ENCODE data around the gene BCLAF1. TPM values are rescaled to one million over a fixed set of nuclear protein-coding genes. Genes with fewer than 3 reads are reported as not detected.
A peak's percentile ranks its signal among the peaks of the same experiment; 100 is the strongest.
"Not testable (repeated sequence)": the region's sequence is repeated elsewhere in the genome, so short reads cannot be mapped to it uniquely, and the experiment has no call there.

Gene BCLAF1
- polyA plus RNA-seq, 6 donors from 2014 or later = 73.9 to 180 (median 138) TPM

- ATAC-seq (ENCODE audit: low read depth in 2 of 2) = no peak
- no peaks in the 10 kb centered on the region for H3K4me1 Mint-ChIP-seq
Observed at GRCh38 chr6:136323431-136324112, 33.9 kb upstream of the BCLAF1 start.

GRCh38 chr6:136319732-136320131, 30.1 kb upstream of the BCLAF1 start:
- Mint-ChIP-seq H3K27ac (no peak overlapping the region), H3K4me1 (no peaks in the 10 kb centered on the region)
- no peak for ATAC-seq (ENCODE audit: low read depth in 2 of 2)

More at GRCh38 chr6:136323431-136324112, 33.9 kb upstream of the BCLAF1 start:
- H3K27me3 Mint-ChIP-seq = peaks cover 0 to 3% (median 0%) of the 10 kb centered on the region in 3 donors
- no peak overlapping the region for H3K4me3 Mint-ChIP-seq
- DNase-seq = no peak
- H3K27ac Mint-ChIP-seq = peak overlapping the region in 1 of 6 donors; percentile 8
- no peaks in the 10 kb centered on the region for H3K36me3 Mint-ChIP-seq
- H3K9me3 Mint-ChIP-seq = no peaks in the 10 kb centered on the region

GRCh38 chr6:136318676-136319075, 29.0 kb upstream of the BCLAF1 start:
- H3K9me3 Mint-ChIP-seq = no peaks in the 10 kb centered on the region
- H3K36me3 Mint-ChIP-seq = no peaks in the 10 kb centered on the region
- H3K27ac Mint-ChIP-seq = no peak overlapping the region

More at GRCh38 chr6:136319732-136320131, 30.1 kb upstream of the BCLAF1 start:
- DNase-seq = peak; percentile 3
- no peak overlapping the region for H3K4me3 Mint-ChIP-seq
- no peaks in the 10 kb centered on the region for H3K9me3 Mint-ChIP-seq
- no peaks in the 10 kb centered on the region for H3K36me3 Mint-ChIP-seq
- H3K27me3 Mint-ChIP-seq = peaks cover 0 to 3% (median 0%) of the 10 kb centered on the region in 3 donors

GRCh38 chr6:136317971-136318370, 28.3 kb upstream of the BCLAF1 start:
- no peak overlapping the region for H3K4me3 Mint-ChIP-seq
- peaks cover 0 to 6% (median 0%) of the 10 kb centered on the region in 3 donors for H3K27me3 Mint-ChIP-seq
- DNase-seq = no peak
- H3K36me3 Mint-ChIP-seq = no peaks in the 10 kb centered on the region
- no peaks in the 10 kb centered on the region for H3K9me3 Mint-ChIP-seq
- ATAC-seq (ENCODE audit: low read depth in 2 of 2) = no peak
- no peaks in the 10 kb centered on the region for H3K4me1 Mint-ChIP-seq
- H3K27ac Mint-ChIP-seq = peak overlapping the region in 1 of 6 donors; percentile 15

More at GRCh38 chr6:136318676-136319075, 29.0 kb upstream of the BCLAF1 start:
- Mint-ChIP-seq H3K27me3 (peaks cover 0 to 2% (median 0%) of the 10 kb centered on the region in 3 donors), H3K4me1 (no peaks in the 10 kb centered on the region), H3K4me3 (no peak overlapping the region)
- ATAC-seq (ENCODE audit: low read depth in 2 of 2) (no peak), DNase-seq (no peak)

- DNase-seq (peak; percentile 44), ATAC-seq (ENCODE audit: low read depth in 2 of 2) (peak; percentile 73 to 76)
- H3K4me3 Mint-ChIP-seq = no peak overlapping the region
- peak overlapping the region in 2 of 6 donors; percentile 17 to 77 for H3K27ac Mint-ChIP-seq
- no peaks in the 10 kb centered on the region for H3K4me1 Mint-ChIP-seq
- no peaks in the 10 kb centered on the region for H3K9me3 Mint-ChIP-seq
- H3K36me3 Mint-ChIP-seq = no peaks in the 10 kb centered on the region
- H3K27me3 Mint-ChIP-seq = peaks cover 0 to 8% (median 0%) of the 10 kb centered on the region in 3 donors
Observed at GRCh38 chr6:136317021-136317694, 27.5 kb upstream of the BCLAF1 start.

GRCh38 chr6:136315594-136315993, 25.9 kb upstream of the BCLAF1 start:
- DNase-seq (no peak), ATAC-seq (ENCODE audit: low read depth in 2 of 2) (no peak)
- Mint-ChIP-seq H3K4me1 (no peaks in the 10 kb centered on the region), H3K9me3 (no peaks in the 10 kb centered on the region), H3K36me3 (no peaks in the 10 kb centered on the region), H3K4me3 (no peak overlapping the region), H3K27me3 (peaks cover 0 to 8% (median 0%) of the 10 kb centered on the region in 3 donors), H3K27ac (no peak overlapping the region)

GRCh38 chr6:136312975-136313374, 23.3 kb upstream of the BCLAF1 start:
- H3K4me3 Mint-ChIP-seq = no peak overlapping the region
- ATAC-seq (ENCODE audit: low read depth in 2 of 2) (no peak), DNase-seq (no peak)
- peaks cover 0 to 8% (median 0%) of the 10 kb centered on the region in 3 donors for H3K27me3 Mint-ChIP-seq
- H3K27ac Mint-ChIP-seq = peak overlapping the region in 1 of 6 donors; percentile 12
- H3K4me1 Mint-ChIP-seq = no peaks in the 10 kb centered on the region
- H3K36me3 Mint-ChIP-seq = no peaks in the 10 kb centered on the region
- no peaks in the 10 kb centered on the region for H3K9me3 Mint-ChIP-seq

GRCh38 chr6:136309729-136310311, 20.2 kb upstream of the BCLAF1 start:
- no peak for ATAC-seq (ENCODE audit: low read depth in 2 of 2)
- Mint-ChIP-seq H3K36me3 (no peaks in the 10 kb centered on the region), H3K27me3 (peaks cover 0 to 8% (median 0%) of the 10 kb centered on the region in 3 donors), H3K4me3 (no peak overlapping the region), H3K9me3 (no peaks in the 10 kb centered on the region), H3K27ac (no peak overlapping the region), H3K4me1 (no peaks in the 10 kb centered on the region)
- no peak for DNase-seq

GRCh38 chr6:136309171-136309570, 19.5 kb upstream of the BCLAF1 start:
- peaks cover 0 to 8% (median 0%) of the 10 kb centered on the region in 3 donors for H3K27me3 Mint-ChIP-seq
- ATAC-seq (ENCODE audit: low read depth in 2 of 2) (no peak), DNase-seq (no peak)
- H3K9me3 Mint-ChIP-seq = no peaks in the 10 kb centered on the region
- H3K27ac Mint-ChIP-seq = no peak overlapping the region
- H3K4me1 Mint-ChIP-seq = no peaks in the 10 kb centered on the region
- no peak overlapping the region for H3K4me3 Mint-ChIP-seq
- no peaks in the 10 kb centered on the region for H3K36me3 Mint-ChIP-seq

GRCh38 chr6:136308469-136308868, 18.8 kb upstream of the BCLAF1 start:
- not testable (repeated sequence) for H3K27ac Mint-ChIP-seq; H3K9me3 Mint-ChIP-seq; DNase-seq; H3K4me1 Mint-ChIP-seq; H3K27me3 Mint-ChIP-seq; H3K36me3 Mint-ChIP-seq; H3K4me3 Mint-ChIP-seq; ATAC-seq (ENCODE audit: low read depth in 2 of 2)

- Mint-ChIP-seq H3K4me3 (no peak overlapping the region), H3K27me3 (no peaks in the 10 kb centered on the region), H3K4me1 (no peaks in the 10 kb centered on the region), H3K9me3 (peaks cover 0 to 11% (median 2%) of the 10 kb centered on the region in 7 donors), H3K27ac (no peak overlapping the region), H3K36me3 (no peaks in the 10 kb centered on the region)
- ATAC-seq (ENCODE audit: low read depth in 2 of 2) (no peak), DNase-seq (no peak)
Observed at GRCh38 chr6:136307351-136307750, 17.7 kb upstream of the BCLAF1 start.

GRCh38 chr6:136306466-136306865, 16.8 kb upstream of the BCLAF1 start:
- no peak for DNase-seq
- Mint-ChIP-seq H3K27ac (peak overlapping the region in 1 of 6 donors; percentile 37), H3K4me3 (no peak overlapping the region), H3K4me1 (no peaks in the 10 kb centered on the region), H3K36me3 (no peaks in the 10 kb centered on the region), H3K27me3 (no peaks in the 10 kb centered on the region), H3K9me3 (peaks cover 0 to 11% (median 2%) of the 10 kb centered on the region in 7 donors)
- no peak for ATAC-seq (ENCODE audit: low read depth in 2 of 2)

GRCh38 chr6:136304410-136304809, 14.8 kb upstream of the BCLAF1 start:
- ATAC-seq (ENCODE audit: low read depth in 2 of 2) (no peak), DNase-seq (no peak)
- peaks cover 0 to 11% (median 2%) of the 10 kb centered on the region in 7 donors for H3K9me3 Mint-ChIP-seq
- H3K27me3 Mint-ChIP-seq = no peaks in the 10 kb centered on the region
- no peak overlapping the region for H3K4me3 Mint-ChIP-seq
- no peaks in the 10 kb centered on the region for H3K36me3 Mint-ChIP-seq
- no peak overlapping the region for H3K27ac Mint-ChIP-seq
- H3K4me1 Mint-ChIP-seq = no peaks in the 10 kb centered on the region

- H3K27ac Mint-ChIP-seq = no peak overlapping the region
- H3K36me3 Mint-ChIP-seq = no peaks in the 10 kb centered on the region
- no peak for ATAC-seq (ENCODE audit: low read depth in 2 of 2)
- no peaks in the 10 kb centered on the region for H3K4me1 Mint-ChIP-seq
- H3K4me3 Mint-ChIP-seq = peak overlapping the region in 1 of 8 donors; percentile 25
- peaks cover 0 to 5% (median 0%) of the 10 kb centered on the region in 3 donors for H3K27me3 Mint-ChIP-seq
- peaks cover 0 to 11% (median 2%) of the 10 kb centered on the region in 7 donors for H3K9me3 Mint-ChIP-seq
- no peak for DNase-seq
Observed at GRCh38 chr6:136303516-136303915, 13.9 kb upstream of the BCLAF1 start.

All from naive B cell (primary cell).